GM19468 (cell line): ENCODE results near the gene TBC1D7.
A peak's percentile ranks its signal among the peaks of the same experiment; 100 is the strongest.
"Not testable (repeated sequence)": the region's sequence is repeated elsewhere in the genome, so short reads cannot be mapped to it uniquely, and the experiment has no call there.

ENCODE experiments used
- ATAC-seq: cut with Tn5 transposase; IDR thresholded peaks from one replicate; pipeline ENCODE4 v1.9.1; 2021; ENCODE audit warnings: mild to moderate bottlenecking, moderate library complexity, moderate number of reproducible peaks; ENCODE audit not compliant: unreplicated experiment; ENCODE audit errors: extremely low read depth

Gene TBC1D7

DNA sequence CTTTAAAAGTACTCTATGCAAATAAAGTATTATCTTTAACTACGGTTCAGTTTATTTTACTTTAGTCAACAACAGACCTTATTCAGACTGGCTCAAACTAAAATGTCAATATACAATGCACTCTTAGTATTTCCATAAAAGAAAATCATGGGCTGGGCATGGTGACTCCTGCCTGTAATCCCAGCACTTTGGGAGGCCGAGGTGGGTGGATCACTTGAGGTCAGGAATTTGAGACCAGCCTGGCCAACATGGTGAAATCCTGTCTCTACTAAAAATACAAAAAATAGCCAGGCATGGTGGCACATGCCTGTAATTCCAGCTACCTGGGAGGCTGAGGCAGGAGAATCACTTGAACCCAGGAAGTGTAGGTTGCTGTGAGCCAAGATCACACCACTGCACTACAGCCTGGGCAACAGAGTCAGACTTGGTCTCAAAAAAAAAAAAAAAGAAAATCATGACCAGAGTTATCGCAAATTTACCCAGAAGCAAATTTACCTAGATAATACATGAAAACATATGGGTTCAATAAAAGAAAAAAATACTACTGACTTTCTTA lies 2.2 kb downstream of the TBC1D7 start:
- ATAC-seq: not testable (repeated sequence)

DNA sequence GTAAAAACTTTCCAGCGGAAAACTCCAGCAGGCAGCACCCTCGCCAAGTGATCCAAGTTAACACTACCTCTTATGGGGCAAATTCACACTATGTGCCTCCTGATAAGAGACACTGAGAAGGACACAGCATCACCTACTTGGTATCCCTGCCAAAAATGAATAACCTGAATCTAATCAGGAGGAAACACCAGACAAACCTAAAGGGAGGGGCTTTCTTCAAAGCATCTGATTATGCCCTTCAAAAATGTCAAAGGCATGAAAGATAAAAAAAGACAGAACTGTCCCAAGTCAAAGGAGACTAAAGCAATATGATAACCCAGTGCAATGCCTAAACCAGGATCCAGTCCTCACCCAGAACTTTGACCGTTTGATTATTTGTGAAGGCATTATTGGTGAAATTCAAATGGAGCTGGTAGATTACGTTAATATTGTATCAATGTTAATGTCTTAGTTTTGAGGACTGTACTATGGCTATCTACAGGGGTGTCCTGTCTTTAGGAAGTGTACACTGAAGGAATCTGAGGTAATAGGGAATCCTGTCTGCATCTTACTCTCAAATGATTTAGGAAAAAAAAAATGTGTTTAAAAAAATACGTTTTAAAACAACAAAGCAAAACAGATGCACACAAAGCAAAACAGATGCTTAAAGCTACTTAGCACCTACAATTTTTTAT lies 8.3 kb downstream of the TBC1D7 start:
- ATAC-seq: no peak

DNA sequence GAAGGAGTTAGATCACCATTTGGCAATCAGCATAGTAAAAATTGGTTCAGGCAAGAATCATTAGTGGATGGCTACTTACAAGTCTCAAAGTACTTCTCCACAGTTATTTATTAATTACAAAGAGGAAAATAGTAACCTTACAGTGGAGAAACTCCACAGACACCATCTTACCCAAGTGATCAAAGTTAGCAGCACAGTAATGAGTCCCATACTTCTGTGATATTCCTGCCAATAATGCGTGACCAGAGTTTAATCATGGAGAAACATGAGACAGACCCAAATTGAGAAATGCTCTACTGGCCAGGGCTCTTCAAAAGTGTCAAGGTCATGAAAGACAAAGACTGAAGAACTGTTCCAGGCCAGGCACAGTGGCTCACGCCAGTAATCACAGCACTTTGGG lies 9.5 kb downstream of the TBC1D7 start:
- no peak for ATAC-seq

DNA sequence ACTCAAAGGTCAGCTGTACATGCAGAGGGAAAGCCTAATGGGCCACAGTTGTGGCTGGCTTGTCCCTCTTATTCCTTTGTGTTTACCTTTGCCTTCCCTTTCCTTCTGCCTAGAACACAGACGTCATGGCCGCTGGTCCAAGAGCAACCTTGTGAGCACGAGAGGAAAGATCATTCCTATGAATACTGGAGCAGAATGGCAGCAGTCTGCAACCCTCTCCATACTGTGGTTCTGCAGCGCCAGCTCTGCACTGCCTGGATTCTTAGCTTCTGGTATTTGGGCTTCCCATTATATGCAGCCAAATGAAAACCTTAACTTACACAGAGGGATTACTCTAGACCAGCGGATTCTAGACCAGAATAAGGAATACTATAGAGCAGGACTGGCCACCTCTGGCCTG lies 12.4 kb downstream of the TBC1D7 start:
- no peak for ATAC-seq

DNA sequence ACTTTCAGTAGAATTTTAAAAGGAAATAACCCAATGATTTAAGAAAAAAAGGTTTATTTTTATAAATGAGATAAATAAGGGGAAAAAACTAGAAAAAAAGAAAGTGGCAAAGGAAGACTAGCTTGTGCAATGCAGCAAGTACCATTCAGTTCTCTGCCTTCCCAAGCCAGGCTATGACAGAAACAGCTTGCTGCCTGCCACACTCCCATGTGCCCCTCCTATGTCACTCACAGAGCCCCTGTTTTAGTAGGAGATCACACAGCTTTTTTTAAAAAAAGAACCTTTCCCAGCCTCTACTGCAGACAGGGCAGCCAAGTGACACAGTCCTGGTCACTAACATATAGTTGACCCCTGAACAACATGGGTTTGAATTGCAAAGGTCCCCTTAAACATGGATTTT lies 13.5 kb downstream of the TBC1D7 start:
- ATAC-seq: no peak

DNA sequence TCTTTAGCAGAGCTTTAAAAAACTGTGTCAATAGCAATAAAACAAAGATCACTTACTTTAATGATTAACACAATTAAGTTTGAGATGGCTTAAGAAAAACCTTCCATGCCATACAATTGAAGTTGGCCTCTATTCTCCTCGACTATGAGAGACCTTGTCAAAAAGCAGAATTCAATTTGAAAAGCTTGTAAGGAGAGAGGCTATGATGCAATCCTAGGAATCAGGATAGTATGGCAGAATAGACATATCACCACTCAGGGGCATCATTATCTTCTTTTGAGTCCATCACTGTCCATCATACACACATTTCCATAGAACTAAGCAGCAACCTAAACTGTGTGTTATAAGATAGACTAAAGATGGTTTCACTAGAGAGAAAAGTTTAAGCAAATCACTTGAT lies 17.2 kb downstream of the TBC1D7 start:
- ATAC-seq: no peak

DNA sequence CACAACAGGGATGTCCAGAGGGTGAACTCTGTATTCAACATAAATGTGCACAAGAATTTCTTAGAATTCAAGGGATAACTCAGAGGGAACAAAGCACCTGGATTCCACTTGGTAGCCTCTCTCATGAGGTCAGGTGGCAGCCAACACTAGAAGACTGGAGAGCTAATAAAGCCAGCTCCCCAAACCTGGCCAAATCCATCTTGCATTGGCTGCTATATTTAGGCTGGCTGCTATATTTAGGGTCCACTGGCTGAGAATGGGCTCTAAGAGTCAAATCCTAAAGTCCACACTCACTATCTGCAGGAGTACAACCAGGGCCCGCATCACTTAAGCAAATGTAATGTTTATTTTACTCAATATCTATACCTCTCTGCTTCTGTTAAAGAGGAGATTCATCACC lies 20.0 kb downstream of the TBC1D7 start:
- no peak for ATAC-seq

DNA sequence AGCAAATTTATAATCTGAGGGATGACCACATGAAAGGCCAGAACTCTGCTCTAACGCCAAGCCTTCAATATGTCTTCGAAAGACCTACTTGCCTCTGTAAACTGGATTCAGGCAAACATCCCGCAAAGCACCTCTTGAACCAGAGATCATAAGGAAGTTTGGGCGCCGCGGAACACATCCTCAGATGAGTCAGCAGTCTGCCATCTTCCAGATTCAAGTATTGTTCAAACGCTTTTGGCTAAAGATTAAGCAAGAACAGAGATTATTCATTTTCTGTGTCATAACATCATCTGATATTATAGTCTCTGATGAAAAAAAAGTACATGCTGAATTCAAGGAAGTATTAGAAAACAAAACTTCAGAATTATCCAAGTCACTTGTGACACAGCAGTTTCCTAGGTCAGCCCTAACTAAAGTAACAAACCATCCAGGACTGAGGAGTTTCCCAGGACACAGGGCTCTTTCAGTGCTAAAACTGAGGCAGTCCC lies 20.8 kb downstream of the TBC1D7 start:
- no peak for ATAC-seq

DNA sequence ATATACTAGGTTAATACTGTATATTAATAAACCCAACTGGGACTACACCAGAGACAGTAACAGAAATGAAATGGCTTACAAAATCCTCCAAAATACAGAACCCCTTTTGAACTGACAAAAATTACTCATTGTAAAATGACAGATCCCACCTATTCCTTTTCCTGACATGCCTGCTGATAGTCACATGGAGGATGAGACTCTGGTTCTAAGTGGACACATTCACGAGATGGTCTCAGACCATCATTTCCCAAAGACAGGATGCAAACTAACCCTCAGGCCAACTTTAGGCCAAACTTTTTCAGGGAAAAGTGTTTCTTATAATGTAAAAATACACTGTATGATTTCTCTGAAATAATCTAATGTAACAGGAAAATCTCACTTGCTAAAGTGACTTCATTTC lies 22.5 kb downstream of the TBC1D7 start:
- no peak for ATAC-seq

DNA sequence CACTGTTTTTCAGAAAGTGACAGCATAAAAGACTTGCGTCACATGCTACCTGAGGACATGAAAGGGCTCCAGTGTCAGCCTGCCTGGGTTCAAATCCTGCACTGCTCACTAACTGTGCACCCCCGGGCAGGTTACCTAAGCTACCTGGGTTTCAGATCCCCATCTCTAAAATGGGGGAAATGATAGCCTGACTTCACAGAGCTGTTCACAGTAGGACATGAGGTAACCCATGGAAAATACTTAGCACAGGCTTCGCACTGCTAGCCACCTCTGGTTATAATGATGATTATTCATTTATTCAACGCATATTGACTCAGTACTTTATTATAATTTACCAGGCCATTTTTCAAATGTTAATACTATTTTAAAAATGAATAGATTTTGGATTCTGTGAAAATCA lies 23.0 kb downstream of the TBC1D7 start:
- ATAC-seq: no peak

DNA sequence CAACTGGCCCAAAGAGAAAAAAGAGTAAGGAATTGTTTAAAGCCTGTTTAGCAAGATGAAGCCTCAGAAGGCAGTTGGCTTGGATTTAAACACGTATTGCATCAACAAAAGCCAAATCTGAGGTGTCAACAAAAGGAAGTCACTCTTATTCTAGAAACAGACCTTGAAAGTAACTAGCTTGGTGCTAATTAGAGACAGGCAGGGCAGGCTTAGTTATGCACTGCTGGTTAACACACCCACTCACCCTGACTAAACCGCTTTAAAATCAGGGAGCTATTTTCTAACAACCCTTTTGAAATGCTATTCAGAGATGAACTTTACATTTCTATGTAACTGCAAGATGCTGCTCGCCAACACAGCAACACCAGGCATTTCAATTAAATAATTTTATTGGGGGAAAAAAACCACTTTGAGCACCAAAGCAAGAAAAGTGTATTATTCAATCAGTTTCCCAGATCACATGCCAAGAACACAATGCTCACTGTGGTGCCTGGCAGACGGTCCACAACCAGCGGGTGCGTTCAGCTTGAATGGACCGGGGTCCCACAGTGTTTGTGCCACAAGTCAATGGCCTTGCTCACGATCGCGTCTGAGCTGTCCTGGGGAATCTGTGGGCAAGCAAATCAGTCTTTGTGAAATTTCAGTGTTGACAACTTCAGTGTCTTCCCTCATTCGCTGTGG lies 23.6 kb downstream of the TBC1D7 start:
- ATAC-seq: peak; percentile 34

DNA sequence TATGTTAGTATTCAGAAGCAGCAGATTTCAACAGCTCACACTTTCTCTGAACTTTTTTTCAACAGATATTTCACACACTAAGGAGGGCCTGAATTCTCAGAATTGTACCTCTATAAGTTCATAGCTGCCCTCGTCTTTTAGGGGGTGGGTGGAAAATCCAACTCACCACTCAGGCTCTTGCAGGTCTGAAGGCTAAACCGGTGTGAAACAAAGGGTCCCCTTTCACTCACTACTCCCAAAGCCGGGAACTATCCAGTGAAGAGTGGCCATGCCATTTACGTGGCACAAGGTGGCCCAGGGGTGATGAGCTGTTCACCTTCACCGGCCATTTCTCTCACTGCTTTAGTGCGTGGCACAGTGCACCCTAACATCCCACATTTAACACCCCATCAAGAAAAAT lies 24.2 kb downstream of the TBC1D7 start:
- no peak for ATAC-seq

DNA sequence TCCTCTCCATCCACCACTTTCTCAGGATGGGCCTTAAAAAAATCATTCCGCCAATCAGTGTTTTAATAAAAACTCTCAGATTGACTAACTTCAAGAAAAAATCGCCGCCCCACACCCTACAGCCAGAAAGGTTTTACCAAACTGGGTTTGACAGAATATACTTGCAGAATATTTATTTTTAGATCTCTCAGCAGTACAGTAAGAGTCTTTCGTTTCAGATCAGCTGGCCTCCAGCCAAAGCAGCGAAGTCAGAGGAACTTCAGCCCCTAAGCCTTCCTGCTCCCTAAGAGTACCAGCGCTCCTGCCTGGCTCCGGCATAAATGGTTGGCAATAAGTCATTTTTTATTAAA lies 24.7 kb downstream of the TBC1D7 start:
- peak; percentile 19 for ATAC-seq

DNA sequence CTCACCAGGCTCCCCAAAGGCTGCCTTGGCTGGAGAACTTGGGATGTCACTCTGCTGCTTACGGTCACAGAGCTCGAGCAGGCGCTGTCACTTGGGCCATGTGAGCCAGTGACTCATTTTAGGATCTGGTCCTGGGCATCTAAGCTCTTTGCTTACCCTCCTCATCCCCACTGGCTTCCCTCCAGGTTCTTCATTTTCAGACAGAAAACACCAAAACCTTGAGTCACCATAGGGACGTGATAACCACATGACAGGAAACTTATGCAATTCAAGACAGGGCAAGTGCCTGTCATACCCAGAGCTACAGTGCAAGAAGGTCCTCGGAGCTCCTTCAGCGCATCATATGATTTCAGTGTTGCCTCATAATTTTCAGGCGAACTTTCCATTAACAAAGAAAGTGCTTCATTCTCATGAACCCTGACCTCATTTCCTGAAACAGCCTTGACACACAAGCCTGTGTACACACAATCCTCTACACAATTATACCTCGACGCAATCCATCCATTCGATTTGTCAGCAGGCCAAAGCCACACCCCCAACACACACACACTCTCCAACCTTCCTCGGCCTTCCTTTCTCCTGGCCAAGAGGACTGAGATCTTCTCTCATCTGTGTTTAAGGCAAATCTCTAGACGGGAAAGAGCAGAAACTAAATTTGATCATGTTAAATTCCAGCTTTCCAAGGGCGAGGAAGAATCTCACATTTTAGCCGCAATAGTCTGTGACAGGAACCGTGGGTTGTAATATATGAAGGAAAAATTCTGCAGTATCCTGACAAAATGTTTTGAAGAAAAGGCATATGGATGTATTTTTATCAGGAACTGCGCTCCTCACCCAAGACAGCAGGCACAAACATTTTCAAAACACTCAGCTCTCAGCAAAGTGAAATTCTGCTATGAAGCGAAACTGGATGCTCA lies 25.3 kb downstream of the TBC1D7 start:
- ATAC-seq: peak; percentile 48

DNA sequence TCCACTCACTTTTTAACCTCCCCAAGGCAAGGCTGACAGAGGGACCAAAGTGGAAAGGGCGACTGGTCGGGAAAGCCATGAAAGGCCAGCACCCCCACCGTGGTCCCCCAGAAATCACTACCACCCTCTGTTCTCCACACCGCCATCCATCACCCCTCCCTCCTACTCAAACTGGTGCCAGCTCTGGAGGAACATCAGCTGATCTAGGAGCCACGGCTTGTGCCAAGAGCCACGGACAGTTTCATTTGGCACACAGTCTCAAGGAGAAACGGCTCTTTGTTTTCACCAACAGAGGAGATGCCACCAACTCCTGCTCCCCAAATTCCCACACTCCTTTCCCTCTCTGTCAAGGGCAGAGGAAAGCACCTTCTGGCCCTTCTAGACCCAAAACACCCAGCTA lies 26.0 kb downstream of the TBC1D7 start:
- no peak for ATAC-seq

DNA sequence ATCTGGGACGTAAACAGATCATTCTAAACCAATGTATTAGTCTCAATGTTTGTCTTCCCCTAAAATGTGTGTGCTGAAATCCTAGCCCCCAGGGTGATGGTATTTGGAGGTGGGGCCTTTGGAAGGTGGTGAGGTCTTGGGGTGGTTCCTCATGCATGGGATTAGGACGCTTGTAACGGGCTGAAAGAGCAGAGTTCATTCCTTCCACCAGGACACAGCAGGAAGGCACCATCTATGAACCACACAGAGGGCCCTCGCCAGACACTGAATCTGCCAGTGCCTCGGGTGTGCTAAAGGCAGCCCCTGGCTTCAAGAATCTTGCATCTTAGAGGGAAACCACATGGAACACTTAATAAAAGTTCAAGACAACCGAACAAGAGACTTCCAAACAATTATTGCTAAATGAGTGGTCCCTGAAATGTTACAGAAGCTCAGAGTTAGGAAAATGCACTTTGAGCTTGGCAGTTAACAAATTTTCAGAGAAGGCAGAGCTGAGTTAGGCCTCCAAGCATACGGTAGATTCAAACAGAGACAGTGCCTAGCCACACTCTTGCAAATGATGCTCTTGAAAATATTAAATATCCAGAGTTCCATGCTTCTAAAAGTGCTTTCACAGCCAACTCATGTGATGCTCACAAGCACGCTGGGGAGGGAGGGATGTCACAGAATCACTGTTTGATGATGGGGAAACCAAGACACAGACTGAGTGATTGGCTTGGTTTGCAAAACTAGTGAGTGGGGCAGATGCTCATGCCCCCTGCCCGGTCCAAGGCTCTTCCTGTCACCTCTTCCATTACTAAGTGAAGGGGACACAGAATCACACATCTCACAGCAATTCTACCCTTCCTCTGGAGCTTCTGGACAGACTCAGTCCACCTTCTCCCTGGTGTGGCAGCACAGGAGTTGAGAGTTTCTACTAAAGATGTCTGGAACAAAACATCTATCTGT lies 27.4 kb downstream of the TBC1D7 start:
- no peak for ATAC-seq

DNA sequence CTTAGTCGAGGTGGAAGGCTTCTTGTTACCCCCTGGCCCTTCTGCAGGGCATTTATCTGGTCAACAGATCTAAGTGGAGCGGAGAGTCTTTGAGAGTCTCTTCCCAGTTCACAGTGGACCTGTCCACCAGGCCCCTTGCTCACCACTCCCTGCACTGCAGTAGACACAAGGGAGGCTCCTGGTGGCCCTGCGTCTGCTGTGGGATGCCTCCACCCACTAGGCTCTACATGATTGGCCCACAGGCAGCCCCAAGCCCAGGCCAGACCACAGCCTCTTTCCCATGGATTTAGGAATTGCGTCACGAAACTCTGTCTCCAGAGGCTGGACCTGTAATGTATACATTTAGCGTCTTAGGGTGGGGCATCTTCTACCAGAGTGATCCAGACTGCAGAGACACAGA lies 28.4 kb downstream of the TBC1D7 start:
- no peak for ATAC-seq

DNA sequence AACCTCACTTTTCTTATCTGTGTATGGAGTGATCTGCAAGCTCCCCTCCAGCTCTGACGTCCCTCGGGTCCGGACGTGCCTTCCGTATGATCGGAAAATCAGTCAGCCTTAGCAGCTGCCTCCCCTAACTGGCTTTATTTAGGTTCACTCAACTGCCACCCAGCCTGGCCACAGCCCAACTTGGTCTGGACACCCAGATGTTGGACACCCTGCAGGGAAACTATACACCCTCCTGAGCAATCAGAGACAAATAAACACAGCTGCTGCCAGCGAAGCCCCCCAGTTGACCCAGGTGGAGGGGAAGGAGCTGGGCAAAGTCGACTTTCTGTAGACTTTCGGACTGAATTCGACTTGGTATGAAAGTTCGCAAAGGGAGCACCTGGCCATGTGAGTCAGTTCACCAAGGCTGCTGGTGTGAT lies 28.9 kb downstream of the TBC1D7 start:
- ATAC-seq: no peak

DNA sequence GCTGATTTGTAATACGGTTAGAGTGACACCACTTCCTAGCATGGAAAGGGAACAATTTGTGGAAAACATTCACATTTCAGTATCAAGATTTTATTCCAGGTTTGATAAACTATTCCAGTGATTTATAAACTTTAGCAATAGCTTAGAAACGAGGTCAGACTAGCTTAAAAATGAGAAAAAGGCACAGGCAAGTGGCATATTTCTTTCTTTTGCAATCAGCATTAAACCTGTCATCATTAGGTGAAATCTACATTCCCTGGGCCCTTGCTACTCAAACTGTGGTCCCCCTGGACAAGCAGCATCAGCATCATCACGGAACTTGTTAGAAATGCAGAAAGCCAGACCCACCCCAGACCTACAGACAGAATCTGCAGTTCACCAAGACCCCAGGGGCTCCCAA lies 29.9 kb downstream of the TBC1D7 start:
- ATAC-seq: no peak

DNA sequence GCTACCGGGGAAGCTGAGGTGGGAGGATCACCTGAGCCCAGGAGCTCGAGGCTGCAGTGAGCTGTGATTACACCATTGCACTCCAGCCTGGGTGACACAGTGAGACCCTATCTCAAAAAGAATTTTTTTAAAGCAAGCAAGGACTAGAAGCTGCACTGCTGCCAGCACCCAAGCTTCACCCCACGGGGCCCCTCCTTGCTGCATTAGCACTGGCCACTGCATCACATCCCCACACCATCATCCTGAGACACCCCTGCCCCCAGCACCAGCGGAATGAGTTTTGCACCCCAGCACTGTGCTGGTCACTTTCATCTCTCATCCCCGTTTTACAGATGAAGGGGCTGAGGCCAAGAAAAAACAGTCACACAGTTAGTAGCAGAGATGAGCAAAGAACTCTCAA lies 30.9 kb downstream of the TBC1D7 start:
- no peak for ATAC-seq
